Effector CD8-positive, alpha-beta T cell (primary cell): ENCODE measurements around the gene IDH3A.

Experiments used
- DNase-seq: peaks from one replicate; lab custom pipeline; 2025; lab: John Stamatoyannopoulos, UW

The IDH3A gene

DNA sequence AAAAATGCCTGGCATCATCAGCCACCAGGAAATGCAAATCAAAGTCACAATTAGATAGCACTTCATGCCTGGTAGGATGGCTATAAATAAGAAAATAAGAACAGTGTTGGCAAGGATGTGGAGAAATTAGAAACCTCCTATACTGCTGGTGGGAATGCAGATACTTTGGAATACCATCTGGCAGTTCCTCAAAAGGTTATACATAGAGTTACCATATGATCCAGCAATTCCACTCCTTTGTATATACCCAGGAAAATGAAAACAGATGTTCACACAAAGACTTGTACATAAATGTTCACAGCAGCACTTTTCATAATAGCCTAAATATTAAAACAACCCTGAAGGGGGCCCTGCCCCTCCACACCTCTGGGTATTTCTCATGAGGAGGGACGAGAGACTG lies 71.6 kb downstream of the IDH3A start:
- DNase-seq: no peak
